Motor neuron (in vitro differentiated cells): ENCODE measurements around the gene NCAPD3. TPM values are rescaled to one million over a fixed set of nuclear protein-coding genes. Genes with fewer than 3 reads are reported as not detected.

Source experiments
- ATAC-seq, 8 experiments: fragments of 200-7000 bp; cut with Tn5 transposase; replicated peaks in 6 of 8; 2 replicates each; pipeline ENCODE4 v1.8.0; 2021; ENCODE audit warnings: mild to moderate bottlenecking in 8 of 8, moderate library complexity in 8 of 8
- H3K27ac ChIP-seq, 2 donors: fragments of 250-450 bp; sonication (Bioruptor Pico); 2 replicates each; pipeline ENCODE4 v1.9.0; 2021; ENCODE audit warnings: antibody characterized with exemption in 2 of 2, mild to moderate bottlenecking in 2 of 2, moderate library complexity in 1 of 2
- H3K4me1 ChIP-seq, 2 donors: fragments of 250-450 bp; sonication (Bioruptor Pico); replicated peaks in 1 of 2; 2 replicates each; pipeline ENCODE4 v1.6.1; 2021; ENCODE audit warnings: antibody characterized with exemption in 2 of 2, mild to moderate bottlenecking in 2 of 2, moderate library complexity in 1 of 2
- H3K4me3 ChIP-seq, 5 donors: fragments of 250-450 bp; sonication (Bioruptor Pico); 2 replicates each; pipeline ENCODE4 v1.9.0; 2021; ENCODE audit warnings: antibody characterized with exemption in 5 of 5, mild to moderate bottlenecking in 5 of 5, moderate library complexity in 4 of 5
- WGBS, 10 experiments: fragments of 450-650 bp; shearing (Covaris generic); methylation state at CpG; one replicate each; pipeline ENCODE4 v1.0.0; 2022; 5-methylcytosine and 5-hydroxymethylcytosine counted together
- in situ Hi-C, 9 experiments: fragments of 400-800 bp; cut with MboI; loops; one replicate each; pipeline ENCODE4 v1.15.0; 2021; ENCODE audit warnings: low sequenced_read_pairs in 9 of 9, low pct_unique_long_range_greater_than_20kb in 2 of 9; ENCODE audit not compliant: unreplicated experiment in 9 of 9
- total RNA-seq, 8 experiments: library from RNA; unstranded; fragments of 300-600 nt; gene quantifications; 2 replicates each; pipeline versions ENCODE4 v1.2.3 to v1.2.4, GENCODE V29; 2022

The NCAPD3 gene
- total RNA-seq, 8 experiments from 2014 or later = 6.5 to 54.4 (median 12.1) TPM

DNA sequence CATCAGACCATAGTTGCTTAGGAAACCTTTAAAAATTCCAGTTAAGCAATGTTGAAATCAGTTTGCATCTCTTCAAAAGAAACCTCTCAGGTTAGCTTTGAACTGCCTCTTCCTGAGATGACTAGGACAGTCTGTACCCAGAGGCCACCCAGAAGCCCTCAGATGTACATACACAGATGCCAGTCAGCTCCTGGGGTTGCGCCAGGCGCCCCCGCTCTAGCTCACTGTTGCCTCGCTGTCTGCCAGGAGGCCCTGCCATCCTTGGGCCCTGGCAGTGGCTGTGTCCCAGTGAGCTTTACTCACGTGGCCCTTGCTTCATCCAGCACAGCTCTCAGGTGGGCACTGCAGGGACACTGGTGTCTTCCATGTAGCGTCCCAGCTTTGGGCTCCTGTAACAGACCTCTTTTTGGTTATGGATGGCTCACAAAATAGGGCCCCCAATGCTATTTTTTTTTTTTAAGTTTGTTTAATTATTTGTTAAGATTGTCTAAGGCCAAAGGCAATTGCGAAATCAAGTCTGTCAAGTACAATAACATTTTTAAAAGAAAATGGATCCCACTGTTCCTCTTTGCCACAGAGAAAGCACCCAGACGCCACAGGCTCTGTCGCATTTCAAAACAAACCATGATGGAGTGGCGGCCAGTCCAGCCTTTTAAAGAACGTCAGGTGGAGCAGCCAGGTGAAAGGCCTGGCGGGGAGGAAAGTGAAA lies 73.4 kb downstream of the NCAPD3 start:
- H3K4me3 ChIP-seq = no peak overlapping the region
- no peaks in the 10 kb centered on the region for H3K4me1 ChIP-seq
- in situ Hi-C loops = no loop called here
- no peak overlapping the region for H3K27ac ChIP-seq
- ATAC-seq = peak in 1 of 8 experiments; percentile 35
- WGBS, 10 experiments = 81 to 100% (median 93%) methylated on average over 2 to 9 of the region's 12 CpGs; no CpG with 5 or more reads in 1 of the 10 experiments

DNA sequence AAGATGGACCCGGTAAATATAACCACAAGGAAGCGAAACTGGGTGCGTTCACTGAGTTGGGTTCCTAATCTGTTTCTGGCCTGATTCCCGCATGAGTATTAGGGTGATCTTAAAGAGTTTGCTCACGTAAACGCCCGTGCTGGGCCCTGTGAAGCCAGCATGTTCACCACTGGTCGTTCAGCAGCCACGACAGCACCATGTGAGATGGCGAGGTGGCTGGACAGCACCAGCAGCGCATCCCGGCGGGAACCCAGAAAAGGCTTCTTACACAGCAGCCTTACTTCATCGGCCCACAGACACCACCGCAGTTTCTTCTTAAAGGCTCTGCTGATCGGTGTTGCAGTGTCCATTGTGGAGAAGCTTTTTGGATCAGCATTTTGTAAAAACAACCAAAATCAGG lies 74.4 kb downstream of the NCAPD3 start:
- WGBS, 10 experiments = 83 to 100% (median 94%) methylated on average over 1 to 12 of the region's 16 CpGs
- in situ Hi-C loops = loop anchor here in 3 of 9 experiments (10.0 to 25.0 kb wide), 3 partner anchors 95 to 225 kb away; no protein-coding TSS in a partner anchor
- H3K27ac ChIP-seq = no peak overlapping the region
- H3K4me1 ChIP-seq = no peaks in the 10 kb centered on the region
- no peak overlapping the region for H3K4me3 ChIP-seq
- no peak for ATAC-seq

DNA sequence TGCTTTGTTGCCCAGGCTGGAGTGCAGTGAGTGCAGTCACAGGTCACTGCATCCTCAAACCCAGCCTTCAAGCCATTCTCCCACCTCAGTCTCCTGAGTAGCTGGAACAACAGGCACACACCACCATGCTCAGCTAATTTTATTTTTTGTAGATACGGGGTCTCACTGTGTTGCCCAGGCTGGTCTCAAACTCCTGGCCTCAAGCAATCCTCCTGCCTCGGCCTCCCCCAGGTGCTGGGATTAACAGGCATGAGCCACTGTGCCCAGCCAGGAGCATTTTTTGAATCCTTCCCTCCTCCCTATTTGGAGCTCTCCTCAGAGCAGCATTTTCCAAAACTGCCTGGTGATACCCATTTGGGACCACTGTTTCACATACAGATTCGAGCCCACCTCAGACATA lies 77.2 kb downstream of the NCAPD3 start:
- Histone ChIP-seq H3K4me1 (no peaks in the 10 kb centered on the region), H3K27ac (no peak overlapping the region), H3K4me3 (no peak overlapping the region)
- WGBS, 10 experiments = 83 to 100% (median 100%) methylated on average over 1 to 3 of the region's 3 CpGs; no CpG with 5 or more reads in 2 of the 10 experiments
- in situ Hi-C loops = loop anchor here in 3 of 9 experiments (10.0 to 25.0 kb wide), 3 partner anchors 92 to 222 kb away; no protein-coding TSS in a partner anchor
- no peak for ATAC-seq

DNA sequence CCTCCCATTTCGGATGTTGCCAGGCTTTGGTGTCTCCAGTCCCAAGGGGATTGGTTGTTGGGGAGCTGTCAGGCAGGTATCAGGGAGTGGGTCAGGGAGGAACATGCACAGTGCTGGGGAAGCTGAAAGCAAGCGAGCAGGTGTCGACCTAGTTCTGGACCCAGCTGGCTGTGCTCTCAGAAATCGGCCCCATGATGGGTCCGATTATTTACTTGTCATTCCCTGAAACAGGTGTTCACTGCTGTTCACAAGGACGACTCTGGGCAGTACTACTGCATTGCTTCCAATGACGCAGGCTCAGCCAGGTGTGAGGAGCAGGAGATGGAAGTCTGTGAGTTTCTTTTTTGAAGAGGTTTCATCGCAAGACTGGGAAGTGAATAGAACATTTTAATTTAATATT lies 78.1 kb downstream of the NCAPD3 start:
- Histone ChIP-seq H3K4me1 (no peaks in the 10 kb centered on the region), H3K4me3 (no peak overlapping the region), H3K27ac (no peak overlapping the region)
- WGBS, 10 experiments = 50 to 100% (median 94%) methylated on average over 1 to 5 of the region's 8 CpGs; no CpG with 5 or more reads in 2 of the 10 experiments
- no peak for ATAC-seq
- in situ Hi-C loops = loop anchor here in 3 of 9 experiments (10.0 to 25.0 kb wide), 3 partner anchors 91 to 221 kb away; no protein-coding TSS in a partner anchor

DNA sequence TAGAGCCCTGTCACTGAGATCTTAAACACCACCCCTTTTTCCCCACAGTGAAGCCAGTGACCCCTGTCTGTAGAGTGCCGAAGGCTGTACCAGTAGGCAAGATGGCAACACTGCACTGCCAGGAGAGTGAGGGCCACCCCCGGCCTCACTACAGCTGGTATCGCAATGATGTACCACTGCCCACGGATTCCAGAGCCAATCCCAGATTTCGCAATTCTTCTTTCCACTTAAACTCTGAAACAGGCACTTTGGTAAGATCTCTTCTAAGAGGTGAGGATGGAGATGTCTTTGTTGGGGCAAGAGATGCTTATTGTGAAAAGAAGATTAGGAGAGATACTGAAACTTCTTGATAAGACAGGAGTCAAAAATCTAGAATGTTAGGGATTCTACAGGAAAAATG lies 79.0 kb downstream of the NCAPD3 start:
- H3K4me1 ChIP-seq = no peaks in the 10 kb centered on the region
- no peak for ATAC-seq
- H3K27ac ChIP-seq = no peak overlapping the region
- no peak overlapping the region for H3K4me3 ChIP-seq
- WGBS, 10 experiments = 53 to 100% (median 92%) methylated on average over 2 to 5 of the region's 5 CpGs; no CpG with 5 or more reads in 5 of the 10 experiments
- in situ Hi-C loops = loop anchor here in 3 of 9 experiments (5.0 to 25.0 kb wide), 4 partner anchors 90 to 220 kb away; no protein-coding TSS in a partner anchor

DNA sequence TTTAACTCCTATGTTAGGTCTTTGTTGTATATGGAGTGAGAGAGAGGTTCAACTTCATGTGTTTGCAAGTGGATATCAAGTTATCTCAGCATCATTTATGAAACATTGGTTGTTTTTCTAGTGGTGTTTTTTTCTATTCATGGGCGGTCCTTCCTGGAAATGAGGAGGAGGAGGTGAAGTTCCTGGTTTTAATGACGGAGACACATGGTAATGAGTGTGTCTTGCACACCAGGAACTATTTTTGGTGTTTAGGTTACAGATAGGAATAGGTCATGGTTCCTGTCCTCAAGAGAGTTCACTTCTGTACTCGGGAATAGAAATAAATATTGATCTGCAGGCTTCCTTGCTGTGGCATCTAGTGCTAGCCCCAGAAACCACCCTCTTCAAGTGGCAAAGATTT lies 80.0 kb downstream of the NCAPD3 start:
- 74 to 100% (median 86%) methylated on average over 1 to 3 of the region's 3 CpGs; no CpG with 5 or more reads in 3 of the 10 experiments for WGBS, 10 experiments
- H3K4me3 ChIP-seq = no peak overlapping the region
- peak in 1 of 8 experiments; percentile 67 for ATAC-seq
- H3K27ac ChIP-seq = no peak overlapping the region
- H3K4me1 ChIP-seq = peaks cover 0 to 5% of the 10 kb centered on the region in 2 donors
- in situ Hi-C loops = loop anchor here in 3 of 9 experiments (5.0 to 25.0 kb wide), 4 partner anchors 89 to 219 kb away; no protein-coding TSS in a partner anchor

DNA sequence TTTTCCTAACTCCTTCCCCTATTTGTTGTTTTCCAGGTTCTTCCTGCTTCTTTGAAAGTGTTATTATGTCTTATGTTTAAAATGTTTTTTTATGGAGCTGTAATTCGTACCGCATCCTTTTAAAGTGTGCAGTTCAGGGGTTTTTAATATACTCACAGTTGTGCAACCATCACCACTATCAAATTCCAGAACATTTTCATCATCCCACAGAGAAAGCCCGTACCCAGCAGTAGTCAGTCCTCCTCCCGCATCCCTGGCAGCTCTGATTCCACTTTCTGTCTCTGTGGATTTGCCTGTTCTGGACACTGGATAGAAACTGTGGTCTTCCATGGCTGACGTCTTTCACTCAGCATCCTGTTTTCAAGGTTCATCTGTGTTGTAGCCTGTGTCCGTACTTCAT lies 81.2 kb downstream of the NCAPD3 start:
- Histone ChIP-seq H3K27ac (no peak overlapping the region), H3K4me1 (peaks cover 0 to 5% of the 10 kb centered on the region in 2 donors), H3K4me3 (no peak overlapping the region)
- in situ Hi-C loops = loop anchor here in 3 of 9 experiments (5.0 to 25.0 kb wide), 4 partner anchors 88 to 218 kb away; no protein-coding TSS in a partner anchor
- no peak for ATAC-seq
- WGBS, 10 experiments = 73 to 100% (median 94%) methylated on average over 2 to 6 of the region's 6 CpGs; no CpG with 5 or more reads in 2 of the 10 experiments

DNA sequence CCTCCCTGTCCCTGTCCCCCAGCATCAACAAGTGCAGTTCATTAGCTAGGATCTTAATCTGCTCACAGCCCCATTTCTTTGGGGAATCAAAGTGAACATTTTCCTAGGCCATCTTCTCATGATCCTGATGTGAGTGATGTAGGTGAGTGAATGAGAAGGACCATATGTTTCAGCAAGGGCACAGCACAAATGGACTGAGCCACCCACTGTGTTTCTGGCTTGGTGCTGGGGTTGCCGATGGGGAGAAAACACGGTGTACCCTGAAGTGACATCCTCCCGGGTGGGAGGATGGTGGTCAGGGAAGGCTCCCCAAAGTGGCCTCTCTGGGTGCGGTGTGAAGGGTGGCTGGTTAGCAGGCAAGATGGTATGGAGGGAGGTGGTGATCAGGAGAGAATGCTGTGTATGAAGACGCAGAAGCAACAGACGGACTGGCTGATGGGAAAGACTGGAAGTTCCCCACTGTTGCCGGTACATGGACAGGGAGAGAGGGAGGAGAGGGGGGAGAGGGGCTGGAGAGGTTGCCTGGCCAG lies 82.7 kb downstream of the NCAPD3 start:
- in situ Hi-C loops = loop anchor here in 3 of 9 experiments (5.0 to 25.0 kb wide), 4 partner anchors 86 to 216 kb away; no protein-coding TSS in a partner anchor
- ATAC-seq = no peak
- Histone ChIP-seq H3K4me3 (no peak overlapping the region), H3K27ac (no peak overlapping the region), H3K4me1 (peaks cover 0 to 5% of the 10 kb centered on the region in 2 donors)
- WGBS, 10 experiments = 80 to 100% (median 94%) methylated on average over 1 to 6 of the region's 7 CpGs; no CpG with 5 or more reads in 6 of the 10 experiments

DNA sequence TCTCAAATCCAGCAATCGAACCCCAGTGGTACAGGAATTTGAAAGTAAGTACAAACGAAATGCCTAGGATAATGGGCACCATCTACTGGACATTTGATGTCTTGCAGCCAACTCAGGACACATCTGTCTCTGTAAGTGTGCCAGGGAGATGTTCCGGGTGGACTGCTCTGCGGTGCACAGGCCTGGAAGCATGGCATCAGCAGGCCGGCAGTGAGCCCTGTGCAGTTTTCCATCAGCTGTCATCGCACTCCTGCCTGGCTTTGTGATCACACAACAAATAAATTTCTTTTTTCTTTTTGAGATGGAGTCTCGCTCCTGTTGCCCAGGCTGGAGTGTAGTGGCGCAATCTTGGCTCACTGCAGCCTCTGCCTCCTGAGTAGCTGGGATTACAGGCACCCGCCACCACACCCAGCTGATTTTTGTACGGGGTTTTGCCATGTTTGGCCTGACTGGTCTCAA lies 83.9 kb downstream of the NCAPD3 start:
- H3K4me1 ChIP-seq = peaks cover 0 to 5% of the 10 kb centered on the region in 2 donors
- in situ Hi-C loops = loop anchor here in 4 of 9 experiments (5.0 to 25.0 kb wide), 4 partner anchors 85 to 215 kb away; no protein-coding TSS in a partner anchor
- WGBS, 10 experiments = 0 to 90% (median 60%) methylated on average over 1 to 5 of the region's 10 CpGs; no CpG with 5 or more reads in 2 of the 10 experiments
- H3K4me3 ChIP-seq = no peak overlapping the region
- no peak overlapping the region for H3K27ac ChIP-seq
- peak; percentile 67 to 94 (median 84) for ATAC-seq

DNA sequence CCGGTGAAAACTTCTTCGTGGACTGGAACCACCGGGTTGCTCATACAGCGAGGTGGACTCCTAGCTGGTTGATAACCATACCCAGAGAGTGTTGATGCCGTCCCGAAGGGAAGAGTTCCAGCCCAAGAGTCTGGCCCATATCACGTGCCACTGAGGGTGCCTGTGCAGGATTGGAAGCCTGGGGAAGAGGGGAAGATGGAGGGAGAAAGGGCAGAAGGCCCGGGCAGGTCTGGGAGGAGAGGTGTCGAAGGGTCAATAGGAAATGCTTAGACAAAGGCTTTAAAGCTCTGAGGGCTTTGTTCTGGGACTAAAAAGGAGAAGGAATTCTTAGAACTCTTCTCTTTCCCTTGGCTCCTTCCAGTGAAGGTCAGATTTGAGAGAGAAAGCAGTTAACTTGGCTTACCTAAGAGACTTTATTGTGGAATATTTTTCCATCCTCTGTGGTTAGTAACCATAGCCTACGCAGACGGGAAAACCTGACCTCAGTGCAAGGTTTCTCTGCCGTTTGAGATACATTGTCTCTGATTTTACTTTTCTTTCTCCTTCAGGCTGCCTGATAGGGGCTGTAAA lies 84.4 kb downstream of the NCAPD3 start:
- in situ Hi-C loops = loop anchor here in 4 of 9 experiments (10.0 to 25.0 kb wide), 2 partner anchors 85 to 202 kb away; no protein-coding TSS in a partner anchor
- no peak overlapping the region for H3K4me3 ChIP-seq
- WGBS, 10 experiments = 55 to 100% (median 78%) methylated on average over 2 to 11 of the region's 12 CpGs; no CpG with 5 or more reads in 1 of the 10 experiments
- H3K4me1 ChIP-seq = peaks cover 0 to 5% of the 10 kb centered on the region in 2 donors
- peak in 4 of 8 experiments; percentile 8 to 28 (median 18) for ATAC-seq
- no peak overlapping the region for H3K27ac ChIP-seq

DNA sequence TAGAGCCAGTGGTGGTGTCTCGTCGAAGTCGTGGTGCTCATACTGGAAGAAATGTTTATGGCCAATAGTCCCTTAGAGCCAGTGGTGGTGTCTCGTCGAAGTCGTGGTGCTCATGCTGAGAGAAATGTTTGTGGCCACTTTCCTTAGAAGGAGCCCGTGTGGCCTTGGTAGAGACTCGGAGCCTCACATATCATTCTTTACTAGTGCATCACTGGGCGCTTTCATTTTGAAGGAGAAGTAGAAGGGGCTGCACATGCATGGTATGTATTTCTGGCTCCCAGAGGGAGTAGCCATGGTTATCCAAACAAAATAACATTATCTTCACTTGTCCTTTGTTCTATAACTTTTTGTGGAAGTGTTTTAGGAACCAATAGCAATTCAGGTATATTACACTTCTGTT lies 85.4 kb downstream of the NCAPD3 start:
- in situ Hi-C loops = loop anchor here in 4 of 9 experiments (10.0 to 25.0 kb wide), 2 partner anchors 84 to 201 kb away; no protein-coding TSS in a partner anchor
- 80 to 100% (median 100%) methylated on average over 1 to 4 of the region's 9 CpGs; no CpG with 5 or more reads in 3 of the 10 experiments for WGBS, 10 experiments
- H3K4me1 ChIP-seq = peaks cover 0 to 5% of the 10 kb centered on the region in 2 donors
- no peak overlapping the region for H3K27ac ChIP-seq
- no peak overlapping the region for H3K4me3 ChIP-seq
- ATAC-seq = no peak

DNA sequence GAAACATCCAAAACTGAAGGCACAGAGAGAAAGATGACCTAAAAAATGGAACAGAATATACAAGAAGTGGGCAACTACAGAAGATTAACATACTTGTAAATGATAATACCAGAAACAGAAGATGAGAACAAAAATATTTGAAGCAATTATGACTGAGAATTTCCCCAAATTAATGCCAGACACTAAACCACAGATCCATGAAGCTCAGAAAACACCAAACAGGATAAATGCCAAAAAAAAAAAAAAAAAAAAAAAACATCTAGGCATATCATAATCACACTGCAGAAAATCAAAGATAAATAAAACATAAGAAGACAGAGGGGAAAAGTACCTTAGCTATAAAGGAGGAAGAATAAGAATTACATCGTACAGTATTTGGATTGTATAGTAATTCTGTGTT lies 89.6 kb downstream of the NCAPD3 start:
- ATAC-seq = no peak
- Histone ChIP-seq H3K4me1 (no peaks in the 10 kb centered on the region), H3K4me3 (no peak overlapping the region), H3K27ac (no peak overlapping the region)
- WGBS, 10 experiments = 61 to 100% (median 95%) methylated on average over 1 of the region's 1 CpG; no CpG with 5 or more reads in 2 of the 10 experiments
- in situ Hi-C loops = loop anchor here in 4 of 9 experiments (10.0 to 25.0 kb wide), 2 partner anchors 79 to 197 kb away; no protein-coding TSS in a partner anchor
